Measurements from ENCODE around the gene TRAPPC3L.

The TRAPPC3L gene

GRCh38 chr6:116580198-116580597 lies 34.7 kb upstream of the TRAPPC3L start:
- H3K4me1 ChIP-seq (ENCODE audit: control insufficient read depth in 1 of 2, insufficient read depth in 2 of 2, low read length in 2 of 2), result no peaks in the 10 kb centered on the region
- H3K36me3 ChIP-seq (ENCODE audit: control insufficient read depth in 1 of 2, insufficient read depth in 2 of 2, low read length in 2 of 2), result peaks cover 2 to 3% of the 10 kb centered on the region in 2 experiments
- H3K4ac ChIP-seq (ENCODE audit: low read depth, low read length), result no peak overlapping the region
- H3K79me1 ChIP-seq (ENCODE audit: low read length), result no peaks in the 10 kb centered on the region
- H4K91ac ChIP-seq (ENCODE audit: low read depth, low read length), result no peak overlapping the region
- no peak overlapping the region for H3K27ac ChIP-seq (ENCODE audit: low read depth, low read length)
- H2BK5ac ChIP-seq (ENCODE audit: low read depth, low read length, poor library complexity), result no peak overlapping the region
- no peaks in the 10 kb centered on the region for H3K9me3 ChIP-seq (ENCODE audit: insufficient read depth, low read depth, low read length)
- H4K8ac ChIP-seq (ENCODE audit: low read depth, low read length), result no peak overlapping the region
- no peaks in the 10 kb centered on the region for H3K27me3 ChIP-seq (ENCODE audit: insufficient read depth, low read length)
- no peak overlapping the region for H2BK120ac ChIP-seq (ENCODE audit: insufficient read depth, low read length, poor library complexity)
- H3K4me3 ChIP-seq (ENCODE audit: low read depth, low read length), result no peak overlapping the region
- DNase-seq, result peak in 1 of 2 donors; percentile 56
- H4K12ac ChIP-seq (ENCODE audit: low read depth, low read length), result no peak overlapping the region
- no peak overlapping the region for H3K23ac ChIP-seq (ENCODE audit: low read length)
- no peak overlapping the region for H2BK12ac ChIP-seq (ENCODE audit: low read length)
- H2AFZ ChIP-seq (ENCODE audit: insufficient read depth, low read length, poor library complexity), result no peak overlapping the region
- H3K4me2 ChIP-seq (ENCODE audit: low read length), result no peak overlapping the region
- H3K18ac ChIP-seq (ENCODE audit: low read length), result no peak overlapping the region
- no peak overlapping the region for H3K14ac ChIP-seq (ENCODE audit: low read length)
- H3K79me2 ChIP-seq (ENCODE audit: control insufficient read depth, insufficient read depth, low read length, poor library complexity), result no peaks in the 10 kb centered on the region
- no peak overlapping the region for H3K9ac ChIP-seq (ENCODE audit: low read length)
- no peak overlapping the region for H2AK5ac ChIP-seq (ENCODE audit: low read length)
- WGBS (ENCODE audit: extremely low coverage, insufficient coverage, insufficient read length), result no CpG with 5 or more reads among the region's 2 CpGs

DNA sequence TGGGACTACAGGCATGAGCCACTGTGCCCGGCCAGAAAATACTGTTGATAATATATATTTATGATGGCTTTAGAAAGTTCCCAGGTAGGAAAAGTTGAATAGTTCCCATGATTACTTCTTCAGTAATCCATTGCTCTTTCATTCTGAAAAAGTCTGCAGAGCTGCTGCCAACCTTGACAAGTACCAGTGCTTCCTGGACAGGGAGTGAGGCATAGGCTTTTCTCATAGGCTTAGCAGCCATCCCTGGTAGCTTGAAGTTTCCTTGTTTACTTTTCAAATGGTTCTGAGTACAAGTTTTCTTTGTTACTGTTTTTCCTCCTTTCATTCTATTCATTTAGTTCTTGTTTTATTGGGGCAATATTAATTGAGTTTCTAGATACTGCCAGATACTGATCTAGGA lies 33.7 kb upstream of the TRAPPC3L start:
- H3K14ac ChIP-seq (ENCODE audit: low read length), result no peak overlapping the region
- no peaks in the 10 kb centered on the region for H3K4me1 ChIP-seq (ENCODE audit: control insufficient read depth in 1 of 2, insufficient read depth in 2 of 2, low read length in 2 of 2)
- H3K4ac ChIP-seq (ENCODE audit: low read depth, low read length), result no peak overlapping the region
- H4K91ac ChIP-seq (ENCODE audit: low read depth, low read length), result no peak overlapping the region
- peaks cover 5 to 7% of the 10 kb centered on the region in 2 experiments for H3K36me3 ChIP-seq (ENCODE audit: control insufficient read depth in 1 of 2, insufficient read depth in 2 of 2, low read length in 2 of 2)
- H2BK12ac ChIP-seq (ENCODE audit: low read length), result no peak overlapping the region
- no peak overlapping the region for H2AK5ac ChIP-seq (ENCODE audit: low read length)
- H3K4me2 ChIP-seq (ENCODE audit: low read length), result no peak overlapping the region
- DNase-seq, result no peak
- H2BK120ac ChIP-seq (ENCODE audit: insufficient read depth, low read length, poor library complexity), result no peak overlapping the region
- no CpG with 5 or more reads among the region's 1 CpG for WGBS (ENCODE audit: extremely low coverage, insufficient coverage, insufficient read length)
- H4K8ac ChIP-seq (ENCODE audit: low read depth, low read length), result no peak overlapping the region
- H2AFZ ChIP-seq (ENCODE audit: insufficient read depth, low read length, poor library complexity), result no peak overlapping the region
- H3K18ac ChIP-seq (ENCODE audit: low read length), result no peak overlapping the region
- H2BK5ac ChIP-seq (ENCODE audit: low read depth, low read length, poor library complexity), result no peak overlapping the region
- H3K27me3 ChIP-seq (ENCODE audit: insufficient read depth, low read length), result no peaks in the 10 kb centered on the region
- H3K9ac ChIP-seq (ENCODE audit: low read length), result no peak overlapping the region
- no peak overlapping the region for H3K4me3 ChIP-seq (ENCODE audit: low read depth, low read length)
- no peak overlapping the region for H4K12ac ChIP-seq (ENCODE audit: low read depth, low read length)
- H3K23ac ChIP-seq (ENCODE audit: low read length), result no peak overlapping the region
- H3K27ac ChIP-seq (ENCODE audit: low read depth, low read length), result no peak overlapping the region
- no peaks in the 10 kb centered on the region for H3K79me2 ChIP-seq (ENCODE audit: control insufficient read depth, insufficient read depth, low read length, poor library complexity)
- H3K9me3 ChIP-seq (ENCODE audit: insufficient read depth, low read depth, low read length), result no peaks in the 10 kb centered on the region
- no peaks in the 10 kb centered on the region for H3K79me1 ChIP-seq (ENCODE audit: low read length)

GRCh38 chr6:116578335-116578734 lies 32.9 kb upstream of the TRAPPC3L start:
- DNase-seq, result peak in 1 of 2 donors; percentile 7
- H3K27ac ChIP-seq (ENCODE audit: low read depth, low read length), result no peak overlapping the region
- no peak overlapping the region for H4K8ac ChIP-seq (ENCODE audit: low read depth, low read length)
- no peak overlapping the region for H3K14ac ChIP-seq (ENCODE audit: low read length)
- H2BK120ac ChIP-seq (ENCODE audit: insufficient read depth, low read length, poor library complexity), result no peak overlapping the region
- H4K12ac ChIP-seq (ENCODE audit: low read depth, low read length), result no peak overlapping the region
- no peak overlapping the region for H2BK5ac ChIP-seq (ENCODE audit: low read depth, low read length, poor library complexity)
- no peak overlapping the region for H3K18ac ChIP-seq (ENCODE audit: low read length)
- no peak overlapping the region for H2BK12ac ChIP-seq (ENCODE audit: low read length)
- H2AK5ac ChIP-seq (ENCODE audit: low read length), result no peak overlapping the region
- H3K79me2 ChIP-seq (ENCODE audit: control insufficient read depth, insufficient read depth, low read length, poor library complexity), result no peaks in the 10 kb centered on the region
- H3K36me3 ChIP-seq (ENCODE audit: control insufficient read depth in 1 of 2, insufficient read depth in 2 of 2, low read length in 2 of 2), result peaks cover 3 to 7% of the 10 kb centered on the region in 2 experiments
- H2AFZ ChIP-seq (ENCODE audit: insufficient read depth, low read length, poor library complexity), result no peak overlapping the region
- no peak overlapping the region for H3K4me3 ChIP-seq (ENCODE audit: low read depth, low read length)
- no peak overlapping the region for H3K4me2 ChIP-seq (ENCODE audit: low read length)
- no peaks in the 10 kb centered on the region for H3K9me3 ChIP-seq (ENCODE audit: insufficient read depth, low read depth, low read length)
- no peak overlapping the region for H4K91ac ChIP-seq (ENCODE audit: low read depth, low read length)
- no peaks in the 10 kb centered on the region for H3K4me1 ChIP-seq (ENCODE audit: control insufficient read depth in 1 of 2, insufficient read depth in 2 of 2, low read length in 2 of 2)
- H3K4ac ChIP-seq (ENCODE audit: low read depth, low read length), result no peak overlapping the region
- no peaks in the 10 kb centered on the region for H3K79me1 ChIP-seq (ENCODE audit: low read length)
- no peak overlapping the region for H3K9ac ChIP-seq (ENCODE audit: low read length)
- H3K23ac ChIP-seq (ENCODE audit: low read length), result no peak overlapping the region
- H3K27me3 ChIP-seq (ENCODE audit: insufficient read depth, low read length), result no peaks in the 10 kb centered on the region

GRCh38 chr6:116577486-116577885 lies 32.0 kb upstream of the TRAPPC3L start:
- no peak overlapping the region for H3K4me2 ChIP-seq (ENCODE audit: low read length)
- peaks cover 1% of the 10 kb centered on the region for H3K79me2 ChIP-seq (ENCODE audit: control insufficient read depth, insufficient read depth, low read length, poor library complexity)
- no peak overlapping the region for H3K23ac ChIP-seq (ENCODE audit: low read length)
- no peak overlapping the region for H3K27ac ChIP-seq (ENCODE audit: low read depth, low read length)
- H4K8ac ChIP-seq (ENCODE audit: low read depth, low read length), result no peak overlapping the region
- H4K12ac ChIP-seq (ENCODE audit: low read depth, low read length), result no peak overlapping the region
- H2AK5ac ChIP-seq (ENCODE audit: low read length), result no peak overlapping the region
- H3K14ac ChIP-seq (ENCODE audit: low read length), result no peak overlapping the region
- H4K91ac ChIP-seq (ENCODE audit: low read depth, low read length), result no peak overlapping the region
- no peak overlapping the region for H2BK12ac ChIP-seq (ENCODE audit: low read length)
- peaks cover 3 to 4% of the 10 kb centered on the region in 2 experiments for H3K36me3 ChIP-seq (ENCODE audit: control insufficient read depth in 1 of 2, insufficient read depth in 2 of 2, low read length in 2 of 2)
- no peak for DNase-seq
- H3K18ac ChIP-seq (ENCODE audit: low read length), result no peak overlapping the region
- H3K4ac ChIP-seq (ENCODE audit: low read depth, low read length), result no peak overlapping the region
- no peak overlapping the region for H2BK5ac ChIP-seq (ENCODE audit: low read depth, low read length, poor library complexity)
- no peak overlapping the region for H3K9ac ChIP-seq (ENCODE audit: low read length)
- H3K79me1 ChIP-seq (ENCODE audit: low read length), result no peaks in the 10 kb centered on the region
- H2BK120ac ChIP-seq (ENCODE audit: insufficient read depth, low read length, poor library complexity), result no peak overlapping the region
- WGBS (ENCODE audit: extremely low coverage, insufficient coverage, insufficient read length), result no CpG with 5 or more reads among the region's 5 CpGs
- no peaks in the 10 kb centered on the region for H3K27me3 ChIP-seq (ENCODE audit: insufficient read depth, low read length)
- peaks cover 2% of the 10 kb centered on the region in 2 experiments for H3K4me1 ChIP-seq (ENCODE audit: control insufficient read depth in 1 of 2, insufficient read depth in 2 of 2, low read length in 2 of 2)
- no peak overlapping the region for H3K4me3 ChIP-seq (ENCODE audit: low read depth, low read length)
- no peak overlapping the region for H2AFZ ChIP-seq (ENCODE audit: insufficient read depth, low read length, poor library complexity)
- H3K9me3 ChIP-seq (ENCODE audit: insufficient read depth, low read depth, low read length), result no peaks in the 10 kb centered on the region
